COLO668 (cell line): Measurements from ENCODE around the gene PARP8.

Experiments
- DNase-seq: peaks from one replicate; lab custom pipeline; 2025; ENCODE audit not compliant: unreplicated experiment; lab: John Stamatoyannopoulos, UW

Gene PARP8

DNA sequence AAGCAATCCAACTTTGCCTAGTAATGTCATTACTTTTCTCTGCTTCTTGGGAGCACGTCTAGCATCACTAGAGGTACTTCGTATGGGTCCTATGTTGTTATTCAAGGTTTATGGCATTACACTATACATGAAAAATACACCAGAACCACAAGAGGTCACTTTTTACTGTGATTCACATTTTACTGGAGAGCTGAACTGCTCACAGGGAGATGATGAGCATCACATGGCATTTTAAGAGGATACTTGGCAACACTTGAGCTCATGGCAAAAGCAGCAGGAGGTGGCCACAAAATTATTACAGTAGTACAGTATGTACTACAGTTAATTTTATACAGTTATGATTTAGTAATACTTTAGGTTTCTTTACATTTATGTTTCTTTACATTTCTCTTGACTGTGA lies 223.4 kb downstream of the PARP8 start:
- DNase-seq, result no peak
